AG04450 (cell line): ENCODE data around the gene PDS5A. TPM values are rescaled to one million over a fixed set of nuclear protein-coding genes. Genes with fewer than 3 reads are reported as not detected.
A peak's percentile ranks its signal among the peaks of the same experiment; 100 is the strongest.

ENCODE experiments used
- CTCF ChIA-PET: fragments of 300-600, 350-600 bp; formaldehyde crosslinking; extraction: SDS; loops from one replicate; lab custom pipeline; 2022; ENCODE audit warnings: antibody characterized with exemption, inconsistent platforms; lab: Charles Lee
- POLR2A ChIA-PET: fragments of 350-600 bp; formaldehyde crosslinking; extraction: SDS; loops from one replicate; lab custom pipeline; 2021; ENCODE audit warnings: antibody characterized with exemption, inconsistent platforms; lab: Yijun Ruan, JAX
- DNase-seq: peaks from one replicate; pipeline ENCODE4 v3.0.0-alpha.2; 2011; ENCODE audit warnings: low read depth, low spot score
- H3K27ac ChIP-seq: one replicate; pipeline ENCODE4 v1.5.1; 2012; ENCODE audit warnings: low read depth, low read length, control low read depth
- H3K27me3 ChIP-seq: one replicate; pipeline ENCODE4 v1.6.0; 2012; ENCODE audit warnings: low read length; ENCODE audit not compliant: control insufficient read depth, insufficient read depth
- H3K4me3 ChIP-seq: 2 replicates; pipeline ENCODE4 v1.5.1; 2011; ENCODE audit warnings: mild to moderate bottlenecking, low read depth, low read length, control low read depth
- H3K9me3 ChIP-seq: 2 replicates; pipeline ENCODE4 v1.5.1; 2012; ENCODE audit warnings: low read length; ENCODE audit not compliant: control insufficient read depth, insufficient read depth
- polyA plus RNA-seq: library from polyadenylated mRNA; depleted of rRNA; stranded (reverse); fragments of >200 nt; gene quantifications from 2 replicates; pipeline ENCODE4 v1.2.3, GENCODE V29; 2011
- TF ChIP-seq, protein P1 (sequence below): IDR thresholded peaks from 2 replicates; pipeline ENCODE4 v1.5.1; 2011; ENCODE audit warnings: low read depth, low read length, control low read depth, inconsistent platforms

Gene PDS5A
- polyA plus RNA-seq, 1 experiment: 49.5 TPM

DNA sequence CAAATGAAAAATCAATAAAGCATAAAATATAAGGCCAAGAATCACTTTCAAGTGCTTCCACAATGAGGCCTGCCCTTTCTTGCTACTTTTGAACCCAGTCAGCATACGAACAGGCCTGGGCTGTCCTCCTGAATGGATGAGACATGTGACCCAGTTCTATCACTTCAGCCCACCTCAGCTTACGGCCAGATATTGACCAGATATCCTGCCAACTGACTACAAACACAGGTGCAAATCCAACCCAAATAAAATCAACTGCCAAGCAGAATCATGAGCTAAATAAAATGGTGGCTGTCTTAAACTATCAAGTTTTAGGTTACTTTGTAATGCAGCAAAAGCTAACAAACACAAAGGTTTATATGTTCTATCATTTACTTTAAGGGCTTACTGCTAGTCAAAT lies 53.7 kb downstream of the PDS5A start:
- TF ChIP-seq, protein P1, sequence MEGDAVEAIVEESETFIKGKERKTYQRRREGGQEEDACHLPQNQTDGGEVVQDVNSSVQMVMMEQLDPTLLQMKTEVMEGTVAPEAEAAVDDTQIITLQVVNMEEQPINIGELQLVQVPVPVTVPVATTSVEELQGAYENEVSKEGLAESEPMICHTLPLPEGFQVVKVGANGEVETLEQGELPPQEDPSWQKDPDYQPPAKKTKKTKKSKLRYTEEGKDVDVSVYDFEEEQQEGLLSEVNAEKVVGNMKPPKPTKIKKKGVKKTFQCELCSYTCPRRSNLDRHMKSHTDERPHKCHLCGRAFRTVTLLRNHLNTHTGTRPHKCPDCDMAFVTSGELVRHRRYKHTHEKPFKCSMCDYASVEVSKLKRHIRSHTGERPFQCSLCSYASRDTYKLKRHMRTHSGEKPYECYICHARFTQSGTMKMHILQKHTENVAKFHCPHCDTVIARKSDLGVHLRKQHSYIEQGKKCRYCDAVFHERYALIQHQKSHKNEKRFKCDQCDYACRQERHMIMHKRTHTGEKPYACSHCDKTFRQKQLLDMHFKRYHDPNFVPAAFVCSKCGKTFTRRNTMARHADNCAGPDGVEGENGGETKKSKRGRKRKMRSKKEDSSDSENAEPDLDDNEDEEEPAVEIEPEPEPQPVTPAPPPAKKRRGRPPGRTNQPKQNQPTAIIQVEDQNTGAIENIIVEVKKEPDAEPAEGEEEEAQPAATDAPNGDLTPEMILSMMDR: no peak
- H3K27ac ChIP-seq: no peak overlapping the region
- DNase-seq: no peak
- ChIA-PET POLR2A (no interaction called here), CTCF (no interaction called here)
- no peaks in the 10 kb centered on the region for H3K27me3 ChIP-seq
- H3K4me3 ChIP-seq: no peak overlapping the region
- no peaks in the 10 kb centered on the region for H3K9me3 ChIP-seq

DNA sequence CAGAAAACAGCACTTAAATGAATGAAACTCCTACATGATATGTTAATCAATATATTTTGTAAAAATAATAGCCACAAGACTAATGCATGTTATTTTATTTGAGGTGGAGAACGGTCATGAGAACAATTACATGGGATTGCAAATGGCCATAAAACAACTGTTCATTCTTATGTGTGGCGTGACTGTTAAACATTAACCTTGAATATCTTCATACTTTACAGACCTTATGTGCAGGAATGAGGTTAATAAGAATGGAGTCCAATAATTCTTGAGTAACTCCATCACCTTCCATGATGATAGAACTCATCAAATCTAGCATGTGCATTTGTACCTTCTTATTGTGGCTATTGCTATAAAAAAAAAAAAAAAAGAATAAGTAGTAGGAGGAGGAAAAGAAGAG lies 55.3 kb downstream of the PDS5A start:
- TF ChIP-seq, protein P1: no peak
- no peak for DNase-seq
- POLR2A ChIA-PET: no interaction called here
- Histone ChIP-seq H3K27me3 (no peaks in the 10 kb centered on the region), H3K27ac (no peak overlapping the region), H3K4me3 (no peak overlapping the region), H3K9me3 (no peaks in the 10 kb centered on the region)
- CTCF ChIA-PET: no interaction called here

DNA sequence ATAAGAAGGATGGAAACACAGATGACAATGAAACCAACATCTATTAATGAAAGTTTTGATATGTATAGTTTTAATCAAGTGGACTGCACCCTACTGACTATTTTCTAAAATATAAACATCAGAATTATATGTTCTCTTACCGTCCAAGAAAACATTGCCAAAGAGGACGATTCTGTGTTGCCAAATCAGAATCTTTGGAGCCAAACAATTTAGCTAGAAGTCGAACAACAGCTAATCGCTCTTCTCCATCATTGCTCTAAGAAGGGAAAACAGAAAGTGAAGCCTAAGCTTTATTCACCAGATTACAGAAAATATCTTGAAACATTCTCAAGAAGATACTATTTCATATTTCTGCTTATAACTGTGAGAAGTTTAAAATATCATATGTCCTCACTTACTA lies 64.2 kb downstream of the PDS5A start:
- CTCF ChIA-PET: interaction anchor here (0.6 to 1.3 kb wide), 3 partner anchors 39 to 282 kb away, joined by 3 to 4 read pairs (median 4); no protein-coding TSS in a partner anchor
- TF ChIP-seq, protein P1: no peak
- Histone ChIP-seq H3K27ac (no peak overlapping the region), H3K27me3 (no peaks in the 10 kb centered on the region), H3K9me3 (no peaks in the 10 kb centered on the region), H3K4me3 (no peak overlapping the region)
- DNase-seq: no peak
- POLR2A ChIA-PET: no interaction called here

DNA sequence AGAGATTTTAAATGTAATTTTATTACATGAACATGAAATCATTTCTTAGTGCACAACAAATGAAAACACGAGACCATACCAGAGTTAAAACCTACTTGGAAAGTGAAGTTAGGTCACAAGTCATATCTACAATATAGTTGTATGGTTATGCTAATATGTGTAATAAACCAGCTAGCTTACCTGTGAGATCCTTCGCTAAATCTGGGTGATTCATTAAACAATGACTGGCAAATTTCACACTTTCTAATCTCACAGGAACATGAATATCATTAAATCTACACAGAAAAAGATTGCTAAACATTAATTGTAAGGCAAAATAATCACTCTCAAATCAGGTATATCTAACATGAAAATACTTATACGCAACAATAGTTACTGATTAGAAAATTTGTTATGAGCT lies 67.6 kb downstream of the PDS5A start:
- Histone ChIP-seq H3K27me3 (no peaks in the 10 kb centered on the region), H3K27ac (no peak overlapping the region), H3K9me3 (no peaks in the 10 kb centered on the region), H3K4me3 (no peak overlapping the region)
- TF ChIP-seq, protein P1: no peak
- CTCF ChIA-PET: interaction anchor here (0.6 kb wide), 1 partner anchor 146 kb away, joined by 3 read pairs; no protein-coding TSS in a partner anchor
- no peak for DNase-seq
- POLR2A ChIA-PET: no interaction called here

DNA sequence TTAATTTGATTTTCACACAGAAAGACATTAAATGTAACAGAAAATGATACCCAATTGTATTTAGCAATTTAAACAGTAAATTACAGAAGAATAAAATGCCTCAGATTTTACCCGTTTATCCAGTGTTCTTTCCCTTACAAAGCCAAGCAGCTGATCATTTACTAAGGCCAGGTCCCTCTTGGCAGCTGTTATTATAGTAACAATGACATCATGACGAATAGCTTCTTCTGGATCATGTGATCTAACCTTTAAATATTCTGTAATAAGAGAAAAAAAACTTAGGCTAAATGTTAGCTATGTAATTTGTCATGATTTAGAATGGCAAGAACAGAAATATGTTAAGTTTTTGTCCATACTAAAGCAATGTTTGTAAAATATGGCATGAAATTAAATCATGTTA lies 69.4 kb downstream of the PDS5A start:
- H3K9me3 ChIP-seq: no peaks in the 10 kb centered on the region
- ChIA-PET POLR2A (no interaction called here), CTCF (interaction anchor here (1.5 kb wide), 1 partner anchor 70 kb away, joined by 5 read pairs; no protein-coding TSS in a partner anchor)
- no peaks in the 10 kb centered on the region for H3K27me3 ChIP-seq
- no peak overlapping the region for H3K4me3 ChIP-seq
- no peak for DNase-seq
- H3K27ac ChIP-seq: peak overlapping the region; percentile 22
- TF ChIP-seq, protein P1: no peak
